LNCaP clone FGC (cell line): ENCODE measurements around the gene AKAP11.
A peak's percentile ranks its signal among the peaks of the same experiment; 100 is the strongest.
"Not testable (repeated sequence)": the region's sequence is repeated elsewhere in the genome, so short reads cannot be mapped to it uniquely, and the experiment has no call there.

Source experiments
- DNase-seq: peaks from one replicate; pipeline ENCODE4 v3.0.0-alpha.2; 2011; ENCODE audit warnings: low read depth
- H3K4me3 ChIP-seq: 2 replicates; pipeline ENCODE4 v1.5.1; 2011; ENCODE audit warnings: mild to moderate bottlenecking, low read depth, low read length, control low read depth
- TF ChIP-seq, protein P1 (sequence below): IDR thresholded peaks from 2 replicates; pipeline ENCODE4 v1.5.1; 2012; ENCODE audit warnings: mild to moderate bottlenecking; ENCODE audit not compliant: control insufficient read depth, insufficient read depth; ENCODE audit errors: extremely low read depth

AKAP11 gene, protein sequence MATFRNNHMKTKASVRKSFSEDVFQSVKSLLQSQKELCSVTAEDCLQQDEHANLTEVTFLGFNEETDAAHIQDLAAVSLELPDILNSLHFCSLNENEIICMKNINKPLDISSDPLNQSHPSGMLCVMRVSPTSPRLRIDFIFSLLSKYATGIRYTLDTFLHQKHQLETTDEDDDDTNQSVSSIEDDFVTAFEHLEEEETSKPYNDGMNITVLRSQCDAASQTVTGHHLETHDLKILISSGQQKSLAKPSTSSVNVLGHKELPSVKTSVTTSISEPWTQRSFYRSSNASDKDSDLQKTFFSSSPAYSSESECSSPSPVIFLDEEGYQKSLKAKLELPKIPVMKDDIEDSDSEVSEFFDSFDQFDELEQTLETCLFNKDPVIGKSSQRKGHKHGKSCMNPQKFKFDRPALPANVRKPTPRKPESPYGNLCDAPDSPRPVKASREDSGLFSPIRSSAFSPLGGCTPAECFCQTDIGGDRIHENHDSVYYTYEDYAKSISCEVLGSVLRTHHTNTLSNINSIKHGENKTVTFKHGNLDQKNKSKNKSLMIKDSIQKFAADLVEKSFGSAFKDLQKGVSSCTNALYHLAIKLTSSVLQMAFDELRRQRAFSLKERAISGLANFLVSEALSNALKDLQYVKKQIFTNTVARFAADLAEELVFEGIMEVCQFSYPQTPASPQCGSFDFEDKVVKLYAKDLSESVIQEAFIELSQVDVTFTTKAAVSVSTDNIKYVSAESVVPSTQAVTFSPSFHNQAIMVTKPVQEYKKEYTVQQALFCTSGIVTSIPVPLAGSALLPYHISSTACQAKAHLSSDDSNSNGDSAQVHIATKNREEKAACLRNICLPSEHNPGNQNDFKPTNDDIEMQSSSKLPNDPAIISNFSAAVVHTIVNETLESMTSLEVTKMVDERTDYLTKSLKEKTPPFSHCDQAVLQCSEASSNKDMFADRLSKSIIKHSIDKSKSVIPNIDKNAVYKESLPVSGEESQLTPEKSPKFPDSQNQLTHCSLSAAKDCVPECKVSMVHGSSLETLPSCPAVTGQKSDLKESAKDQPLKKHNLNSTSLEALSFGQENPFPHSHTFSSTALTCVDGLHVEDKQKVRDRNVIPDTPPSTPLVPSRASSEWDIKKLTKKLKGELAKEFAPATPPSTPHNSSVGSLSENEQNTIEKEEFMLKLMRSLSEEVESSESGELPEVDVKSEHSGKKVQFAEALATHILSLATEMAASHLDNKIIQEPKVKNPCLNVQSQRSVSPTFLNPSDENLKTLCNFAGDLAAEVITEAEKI (N-terminal part only)

DNA sequence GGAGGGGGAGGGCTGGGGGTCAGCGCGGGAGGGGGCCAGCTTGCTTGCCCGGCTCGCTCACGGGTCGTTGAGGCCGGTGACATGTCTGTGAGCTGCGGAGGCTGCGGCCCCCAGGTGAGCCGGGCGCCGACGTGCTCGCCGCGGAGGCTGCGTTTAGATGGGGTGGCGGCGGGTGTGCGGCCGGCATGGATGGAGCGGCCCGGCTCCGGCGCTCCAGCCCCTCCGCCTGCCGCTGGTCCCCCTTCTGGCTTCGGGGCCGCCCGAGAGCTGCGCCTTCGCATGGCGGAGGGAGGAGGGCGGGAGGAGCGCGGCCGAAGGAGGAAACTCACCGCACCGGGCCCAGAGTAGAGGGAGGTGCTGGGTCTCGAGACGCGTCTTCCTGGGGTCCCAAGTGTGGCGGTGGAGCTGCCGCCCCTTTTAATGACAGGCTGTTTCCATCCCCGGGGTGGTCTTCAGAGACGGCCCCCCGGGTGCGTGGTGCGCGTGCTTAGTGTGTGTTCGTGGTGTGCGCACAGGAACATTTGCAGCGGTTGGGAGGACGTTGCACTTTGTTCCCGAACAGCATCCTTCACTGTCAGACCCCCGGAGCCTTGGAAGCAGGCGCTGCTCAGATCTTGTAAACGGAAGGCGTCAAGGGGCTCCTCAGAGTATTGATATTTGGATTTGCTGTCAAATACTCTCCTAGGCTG lies at the start of gene AKAP11:
Gene AKAP11, plus strand, starts transcription at position 38 of the 689 bp plus-strand sequence. CDS start 14,197 bp downstream, outside the sequence.
- DNase-seq = no peak
- peak within 1 kb of the TSS; percentile 81 for H3K4me3 ChIP-seq
- TF ChIP-seq, protein P1, sequence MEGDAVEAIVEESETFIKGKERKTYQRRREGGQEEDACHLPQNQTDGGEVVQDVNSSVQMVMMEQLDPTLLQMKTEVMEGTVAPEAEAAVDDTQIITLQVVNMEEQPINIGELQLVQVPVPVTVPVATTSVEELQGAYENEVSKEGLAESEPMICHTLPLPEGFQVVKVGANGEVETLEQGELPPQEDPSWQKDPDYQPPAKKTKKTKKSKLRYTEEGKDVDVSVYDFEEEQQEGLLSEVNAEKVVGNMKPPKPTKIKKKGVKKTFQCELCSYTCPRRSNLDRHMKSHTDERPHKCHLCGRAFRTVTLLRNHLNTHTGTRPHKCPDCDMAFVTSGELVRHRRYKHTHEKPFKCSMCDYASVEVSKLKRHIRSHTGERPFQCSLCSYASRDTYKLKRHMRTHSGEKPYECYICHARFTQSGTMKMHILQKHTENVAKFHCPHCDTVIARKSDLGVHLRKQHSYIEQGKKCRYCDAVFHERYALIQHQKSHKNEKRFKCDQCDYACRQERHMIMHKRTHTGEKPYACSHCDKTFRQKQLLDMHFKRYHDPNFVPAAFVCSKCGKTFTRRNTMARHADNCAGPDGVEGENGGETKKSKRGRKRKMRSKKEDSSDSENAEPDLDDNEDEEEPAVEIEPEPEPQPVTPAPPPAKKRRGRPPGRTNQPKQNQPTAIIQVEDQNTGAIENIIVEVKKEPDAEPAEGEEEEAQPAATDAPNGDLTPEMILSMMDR = no peak

DNA sequence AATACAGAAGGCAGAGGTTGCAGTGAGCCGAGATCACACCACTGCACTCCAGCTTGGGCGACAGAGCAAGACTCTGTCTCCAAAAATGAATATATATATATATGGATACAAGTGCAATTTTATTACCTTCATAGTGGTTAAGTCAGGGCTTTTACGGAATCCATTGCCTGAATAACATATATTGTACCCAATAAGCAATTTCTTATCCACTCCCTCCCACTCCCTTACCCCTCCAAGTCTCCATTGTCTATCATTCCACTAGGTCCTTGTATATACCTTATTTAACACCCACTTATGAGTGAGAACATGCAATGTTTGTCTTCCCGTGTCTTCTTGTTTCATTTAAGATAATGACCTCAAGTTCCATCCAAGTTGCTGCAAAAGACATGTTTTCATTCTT lies 48.3 kb upstream of the AKAP11 start:
- DNase-seq = no peak
- TF ChIP-seq, protein P1 = no peak
- H3K4me3 ChIP-seq = no peak overlapping the region

DNA sequence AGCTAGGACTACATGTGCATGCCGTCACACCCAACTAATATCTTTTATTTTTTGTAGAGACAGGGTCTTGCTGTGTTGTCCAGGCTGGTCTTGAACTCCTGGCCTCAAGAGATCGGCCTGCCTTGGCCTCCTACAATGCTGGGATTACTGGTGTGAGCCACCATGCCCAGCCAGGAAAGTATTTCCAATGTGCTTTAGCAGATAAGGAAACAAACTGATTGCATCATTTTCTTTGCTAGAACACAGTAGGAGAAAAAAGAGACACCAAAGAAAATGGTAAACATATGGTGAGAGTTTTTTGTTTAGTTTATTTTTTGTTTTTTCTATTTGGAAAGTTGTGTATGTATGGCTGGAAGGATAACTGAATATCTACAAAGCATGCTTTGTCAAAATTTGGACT lies 46.9 kb upstream of the AKAP11 start:
- TF ChIP-seq, protein P1 = no peak
- H3K4me3 ChIP-seq = no peak overlapping the region
- DNase-seq = no peak

DNA sequence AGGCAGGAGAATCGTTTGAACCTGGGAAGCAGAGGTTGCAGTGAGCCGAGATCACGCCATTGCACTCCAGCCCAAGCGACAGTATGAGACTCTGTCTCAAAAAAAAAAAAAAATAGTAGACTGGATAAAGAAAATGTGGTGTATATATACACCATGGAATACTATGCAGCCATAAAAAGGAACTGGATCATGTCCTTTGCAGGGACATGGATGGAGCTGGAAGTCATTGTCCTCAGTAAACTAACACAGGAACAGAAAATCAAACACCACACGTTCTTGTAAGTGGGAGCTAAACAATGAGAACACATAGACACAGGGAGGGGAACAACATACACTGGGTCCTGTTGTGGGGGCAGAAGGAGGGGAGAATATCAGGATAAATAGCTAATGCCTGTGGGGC lies 45.2 kb upstream of the AKAP11 start:
- not testable (repeated sequence) for H3K4me3 ChIP-seq, DNase-seq

DNA sequence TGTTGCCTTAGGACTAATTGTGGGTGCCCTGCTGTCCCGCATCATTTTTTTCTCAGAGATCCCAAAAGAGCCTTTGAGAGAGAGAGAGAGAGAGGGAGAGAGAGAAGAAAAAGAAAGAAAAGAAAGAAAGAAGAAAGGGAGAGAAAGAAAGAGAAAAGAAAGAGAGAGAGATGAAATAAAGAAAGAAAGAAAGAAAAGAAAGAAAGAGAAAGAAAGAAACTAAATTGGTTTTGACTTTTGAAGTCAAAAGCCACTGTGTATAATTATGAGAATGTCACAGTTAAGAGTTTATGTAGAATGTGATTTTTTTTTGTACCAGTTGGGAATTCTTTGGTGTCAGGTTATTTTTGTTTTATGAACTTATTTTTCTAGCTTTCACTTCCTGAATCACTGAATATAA lies 43.4 kb upstream of the AKAP11 start:
- no peak for DNase-seq
- TF ChIP-seq, protein P1 = no peak
- H3K4me3 ChIP-seq = no peak overlapping the region

DNA sequence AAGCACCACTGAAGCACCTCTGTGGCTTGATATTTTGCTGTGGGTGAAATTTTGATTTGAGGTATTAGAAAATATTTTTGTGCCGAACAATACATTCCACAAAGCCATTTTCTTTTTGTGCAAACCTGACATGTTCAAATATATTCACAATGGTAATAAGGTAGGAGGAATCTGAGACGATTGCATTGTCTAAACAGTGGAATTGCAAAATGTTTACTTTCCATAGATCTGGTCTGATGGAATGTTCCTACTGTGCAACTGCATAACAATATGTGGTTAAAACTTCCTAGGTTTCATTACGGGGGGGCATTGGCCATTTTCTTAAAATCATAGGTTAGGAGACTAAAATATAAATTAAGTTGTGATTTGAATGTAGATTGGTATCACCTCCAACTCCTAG lies 42.7 kb upstream of the AKAP11 start:
- TF ChIP-seq, protein P1 = no peak
- H3K4me3 ChIP-seq = no peak overlapping the region
- no peak for DNase-seq
